Activated naive CD4-positive, alpha-beta T cell treated with anti-CD3 and anti-CD28 coated beads for 36 hours (primary cell): ENCODE measurements around the gene XPR1. TPM values are rescaled to one million over a fixed set of nuclear protein-coding genes. Genes with fewer than 3 reads are reported as not detected.
"Not testable (repeated sequence)": the region's sequence is repeated elsewhere in the genome, so short reads cannot be mapped to it uniquely, and the experiment has no call there.

Experiments
- CTCF ChIA-PET: fragments of 350-600 bp; sonication (Branson Sonifier 250); formaldehyde crosslinking; loops from one replicate; lab custom pipeline; 2021; ENCODE audit warnings: antibody characterized with exemption; lab: Charles Lee
- DNase-seq: peaks from one replicate; pipeline ENCODE4 v3.0.0-alpha.2; 2020
- H3K27ac Mint-ChIP-seq: one replicate; pipeline ENCODE4 v1.8.0; 2021; ENCODE audit warnings: mild to moderate bottlenecking, mixed read lengths
- H3K27me3 Mint-ChIP-seq: one replicate; pipeline ENCODE4 v1.8.0; 2021; ENCODE audit warnings: low read depth, mixed read lengths
- H3K36me3 Mint-ChIP-seq: one replicate; pipeline ENCODE4 v1.8.0; 2021; ENCODE audit warnings: low read depth, mixed read lengths
- H3K4me1 Mint-ChIP-seq: one replicate; pipeline ENCODE4 v1.8.0; 2021; ENCODE audit warnings: low read depth, mixed read lengths
- H3K4me3 Mint-ChIP-seq: one replicate; pipeline ENCODE4 v1.8.0; 2021; ENCODE audit warnings: mild to moderate bottlenecking, moderate library complexity, mixed read lengths
- H3K9me3 Mint-ChIP-seq: one replicate; pipeline ENCODE4 v1.8.0; 2021; ENCODE audit warnings: mixed read lengths
- intact Hi-C: fragments of 100-400 bp; cut with micrococcal nuclease; formaldehyde crosslinking; loops from one replicate; pipeline ENCODE4 v1.15.1; 2023
- total RNA-seq, 2 experiments: library from RNA; stranded (reverse); gene quantifications; one replicate each; pipeline ENCODE4 v1.2.3, GENCODE V29; 2021

Gene XPR1
- total RNA-seq, 2 experiments from 2014 or later, result 14.8 to 18.1 TPM

- CTCF ChIA-PET, result interaction anchor here (1.2 kb wide), 1 partner anchor 83 kb away, joined by 5 read pairs; no protein-coding TSS in a partner anchor
- no peak overlapping the region for H3K27ac Mint-ChIP-seq
- peak; percentile 9 for DNase-seq
- H3K9me3 Mint-ChIP-seq, result no peaks in the 10 kb centered on the region
- intact Hi-C loops, result loop anchor here (5.0 kb wide), 2 partner anchors 83 to 247 kb away; no protein-coding TSS in a partner anchor
- no peaks in the 10 kb centered on the region for H3K36me3 Mint-ChIP-seq
- no peak overlapping the region for H3K4me3 Mint-ChIP-seq
- peaks cover 6% of the 10 kb centered on the region for H3K4me1 Mint-ChIP-seq
- no peaks in the 10 kb centered on the region for H3K27me3 Mint-ChIP-seq
These were observed 147.1 kb downstream of the XPR1 start for GRCh38 chr1:180778782-180779398.

GRCh38 chr1:180779584-180779983 lies 147.8 kb downstream of the XPR1 start:
- peaks cover 6% of the 10 kb centered on the region for H3K4me1 Mint-ChIP-seq
- H3K4me3 Mint-ChIP-seq, result no peak overlapping the region
- no peaks in the 10 kb centered on the region for H3K36me3 Mint-ChIP-seq
- no peaks in the 10 kb centered on the region for H3K27me3 Mint-ChIP-seq
- intact Hi-C loops, result loop anchor here (5.0 kb wide), 2 partner anchors 83 to 247 kb away; no protein-coding TSS in a partner anchor
- H3K9me3 Mint-ChIP-seq, result no peaks in the 10 kb centered on the region
- no peak for DNase-seq
- no peak overlapping the region for H3K27ac Mint-ChIP-seq
- CTCF ChIA-PET, result interaction anchor here (1.2 kb wide), 1 partner anchor 82 kb away, joined by 5 read pairs; no protein-coding TSS in a partner anchor

GRCh38 chr1:180781718-180782117 lies 149.9 kb downstream of the XPR1 start:
- intact Hi-C loops, result no loop called here
- Mint-ChIP-seq H3K36me3 (no peaks in the 10 kb centered on the region), H3K27me3 (no peaks in the 10 kb centered on the region), H3K9me3 (no peaks in the 10 kb centered on the region), H3K4me1 (peaks cover 6% of the 10 kb centered on the region), H3K4me3 (no peak overlapping the region), H3K27ac (no peak overlapping the region)
- no peak for DNase-seq
- CTCF ChIA-PET, result no interaction called here

GRCh38 chr1:180785291-180785690 lies 153.5 kb downstream of the XPR1 start:
- Mint-ChIP-seq H3K27ac (no peak overlapping the region), H3K9me3 (no peaks in the 10 kb centered on the region), H3K4me1 (peaks cover 5% of the 10 kb centered on the region), H3K4me3 (no peak overlapping the region), H3K36me3 (peaks cover 12% of the 10 kb centered on the region), H3K27me3 (no peaks in the 10 kb centered on the region)
- no peak for DNase-seq
- intact Hi-C loops, result no loop called here
- CTCF ChIA-PET, result interaction anchor here (0.6 to 0.9 kb wide), 3 partner anchors 9 to 340 kb away, joined by 3 to 4 read pairs (median 3); no protein-coding TSS in a partner anchor

- no peak overlapping the region for H3K27ac Mint-ChIP-seq
- DNase-seq, result no peak
- no peaks in the 10 kb centered on the region for H3K9me3 Mint-ChIP-seq
- H3K4me3 Mint-ChIP-seq, result no peak overlapping the region
- intact Hi-C loops, result no loop called here
- peaks cover 3% of the 10 kb centered on the region for H3K4me1 Mint-ChIP-seq
- no peaks in the 10 kb centered on the region for H3K27me3 Mint-ChIP-seq
- H3K36me3 Mint-ChIP-seq, result peaks cover 12% of the 10 kb centered on the region
- CTCF ChIA-PET, result interaction anchor here (0.6 to 1.4 kb wide), 5 partner anchors 9 to 340 kb away, joined by 3 to 7 read pairs (median 4); no protein-coding TSS in a partner anchor
These were observed 154.1 kb downstream of the XPR1 start for GRCh38 chr1:180785887-180786286.

- Mint-ChIP-seq H3K4me3 (no peak overlapping the region), H3K27ac (no peak overlapping the region), H3K27me3 (no peaks in the 10 kb centered on the region), H3K9me3 (no peaks in the 10 kb centered on the region), H3K4me1 (peaks cover 3% of the 10 kb centered on the region), H3K36me3 (peaks cover 12% of the 10 kb centered on the region)
- CTCF ChIA-PET, result interaction anchor here (0.6 to 1.4 kb wide), 3 partner anchors 19 to 132 kb away, joined by 4 to 7 read pairs (median 4); no protein-coding TSS in a partner anchor
- no peak for DNase-seq
- intact Hi-C loops, result no loop called here
These were observed 154.8 kb downstream of the XPR1 start for GRCh38 chr1:180786624-180787023.

GRCh38 chr1:180787628-180788307 lies 155.9 kb downstream of the XPR1 start:
- Mint-ChIP-seq H3K36me3 (peaks cover 12% of the 10 kb centered on the region), H3K4me3 (no peak overlapping the region), H3K4me1 (peaks cover 7% of the 10 kb centered on the region)

GRCh38 chr1:180789460-180789859 lies 157.6 kb downstream of the XPR1 start:
- Mint-ChIP-seq H3K9me3 (no peaks in the 10 kb centered on the region), H3K4me3 (no peak overlapping the region), H3K27ac (no peak overlapping the region), H3K36me3 (peaks cover 12% of the 10 kb centered on the region), H3K27me3 (no peaks in the 10 kb centered on the region), H3K4me1 (peaks cover 7% of the 10 kb centered on the region)
- DNase-seq, result no peak
- CTCF ChIA-PET, result no interaction called here
- intact Hi-C loops, result no loop called here

More at GRCh38 chr1:180787628-180788307, 155.9 kb downstream of the XPR1 start:
- no peaks in the 10 kb centered on the region for H3K27me3 Mint-ChIP-seq
- intact Hi-C loops, result no loop called here
- CTCF ChIA-PET, result no interaction called here
- no peaks in the 10 kb centered on the region for H3K9me3 Mint-ChIP-seq
- DNase-seq, result no peak
- H3K27ac Mint-ChIP-seq, result no peak overlapping the region

- H3K4me1 Mint-ChIP-seq, H3K27me3 Mint-ChIP-seq, H3K27ac Mint-ChIP-seq, H3K4me3 Mint-ChIP-seq, DNase-seq, H3K9me3 Mint-ChIP-seq, intact Hi-C loops, CTCF ChIA-PET: not testable (repeated sequence)
- peaks cover 12% of the 10 kb centered on the region for H3K36me3 Mint-ChIP-seq
These were observed 159.3 kb downstream of the XPR1 start for GRCh38 chr1:180791152-180791551.

GRCh38 chr1:180791806-180792205 lies 160.0 kb downstream of the XPR1 start:
- CTCF ChIA-PET, result no interaction called here
- H3K27ac Mint-ChIP-seq, result no peak overlapping the region

GRCh38 chr1:180793451-180793850 lies 161.6 kb downstream of the XPR1 start:
- no peak overlapping the region for H3K4me3 Mint-ChIP-seq
- no peak overlapping the region for H3K27ac Mint-ChIP-seq
- no peaks in the 10 kb centered on the region for H3K9me3 Mint-ChIP-seq
- peaks cover 7% of the 10 kb centered on the region for H3K4me1 Mint-ChIP-seq
- no peaks in the 10 kb centered on the region for H3K27me3 Mint-ChIP-seq
- peaks cover 7% of the 10 kb centered on the region for H3K36me3 Mint-ChIP-seq
- intact Hi-C loops, result no loop called here
- CTCF ChIA-PET, result no interaction called here
- DNase-seq, result no peak

More at GRCh38 chr1:180791806-180792205, 160.0 kb downstream of the XPR1 start:
- H3K4me1 Mint-ChIP-seq, result peaks cover 7% of the 10 kb centered on the region
- intact Hi-C loops, result no loop called here
- no peaks in the 10 kb centered on the region for H3K9me3 Mint-ChIP-seq
- no peak overlapping the region for H3K4me3 Mint-ChIP-seq
- peaks cover 12% of the 10 kb centered on the region for H3K36me3 Mint-ChIP-seq
- no peaks in the 10 kb centered on the region for H3K27me3 Mint-ChIP-seq
- no peak for DNase-seq

- H3K27me3 Mint-ChIP-seq, result no peaks in the 10 kb centered on the region
- H3K36me3 Mint-ChIP-seq, result no peaks in the 10 kb centered on the region
- H3K27ac Mint-ChIP-seq, result no peak overlapping the region
- no peaks in the 10 kb centered on the region for H3K9me3 Mint-ChIP-seq
- DNase-seq, result no peak
- H3K4me1 Mint-ChIP-seq, result peaks cover 3% of the 10 kb centered on the region
- intact Hi-C loops, result no loop called here
- H3K4me3 Mint-ChIP-seq, result no peak overlapping the region
- CTCF ChIA-PET, result no interaction called here
These were observed 165.2 kb downstream of the XPR1 start for GRCh38 chr1:180796897-180797640.
